Colonic mucosa (tissue), 4 donors: ENCODE results near the gene MRPL53. TPM values are rescaled to one million over a fixed set of nuclear protein-coding genes. Genes with fewer than 3 reads are reported as not detected.

Source experiments
- DNase-seq: peaks from one replicate; pipeline ENCODE4 v3.0.0-alpha.2; 2020
- H3K27ac ChIP-seq: fragments of 200-600 bp; one replicate; pipeline ENCODE4 v1.8.0; 2021
- H3K27me3 ChIP-seq: fragments of 200-600 bp; one replicate; pipeline ENCODE4 v1.8.0; 2021
- H3K36me3 ChIP-seq: fragments of 200-600 bp; one replicate; pipeline ENCODE4 v1.8.0; 2021
- H3K4me1 ChIP-seq: fragments of 200-600 bp; one replicate; pipeline ENCODE4 v1.8.0; 2021; ENCODE audit warnings: mild to moderate bottlenecking
- H3K4me3 ChIP-seq: fragments of 200-600 bp; one replicate; pipeline ENCODE4 v1.8.0; 2021
- H3K9ac ChIP-seq, 2 donors: one replicate each; pipeline ENCODE4 v1.7.0; 2013; ENCODE audit warnings: control low read depth in 2 of 2, low read depth in 2 of 2, low read length in 2 of 2
- H3K9me3 ChIP-seq: fragments of 200-600 bp; one replicate; pipeline ENCODE4 v1.8.0; 2021
- intact Hi-C: fragments of 100-400 bp; cut with DNase I; formaldehyde crosslinking; loops from one replicate; pipeline ENCODE4 v1.14.1; 2022
- total RNA-seq, 2 donors: library from RNA; stranded (reverse); fragmentation: NEBNext Ultra II Directional in 1 of 2; extraction: Animal tissue kit (Norgen Biotek cat#: 25700) in 1 of 2; gene quantifications; one replicate each; pipeline ENCODE4 v1.2.1, GENCODE V29; 2021
- TF ChIP-seq, protein P1 (sequence below): fragments of 200-600 bp; IDR thresholded peaks from one replicate; pipeline ENCODE4 v1.8.0; 2022; ENCODE audit warnings: antibody characterized with exemption, mild to moderate bottlenecking
- donor health status: healthy.
- donor health status: DM: no; HTN: no; CAD: no.
- donor health status: DM: no; HTN: no; CAD: no.

Gene MRPL53
- total RNA-seq, 2 donors from 2014 or later = 64.6 to 90.3 TPM

DNA sequence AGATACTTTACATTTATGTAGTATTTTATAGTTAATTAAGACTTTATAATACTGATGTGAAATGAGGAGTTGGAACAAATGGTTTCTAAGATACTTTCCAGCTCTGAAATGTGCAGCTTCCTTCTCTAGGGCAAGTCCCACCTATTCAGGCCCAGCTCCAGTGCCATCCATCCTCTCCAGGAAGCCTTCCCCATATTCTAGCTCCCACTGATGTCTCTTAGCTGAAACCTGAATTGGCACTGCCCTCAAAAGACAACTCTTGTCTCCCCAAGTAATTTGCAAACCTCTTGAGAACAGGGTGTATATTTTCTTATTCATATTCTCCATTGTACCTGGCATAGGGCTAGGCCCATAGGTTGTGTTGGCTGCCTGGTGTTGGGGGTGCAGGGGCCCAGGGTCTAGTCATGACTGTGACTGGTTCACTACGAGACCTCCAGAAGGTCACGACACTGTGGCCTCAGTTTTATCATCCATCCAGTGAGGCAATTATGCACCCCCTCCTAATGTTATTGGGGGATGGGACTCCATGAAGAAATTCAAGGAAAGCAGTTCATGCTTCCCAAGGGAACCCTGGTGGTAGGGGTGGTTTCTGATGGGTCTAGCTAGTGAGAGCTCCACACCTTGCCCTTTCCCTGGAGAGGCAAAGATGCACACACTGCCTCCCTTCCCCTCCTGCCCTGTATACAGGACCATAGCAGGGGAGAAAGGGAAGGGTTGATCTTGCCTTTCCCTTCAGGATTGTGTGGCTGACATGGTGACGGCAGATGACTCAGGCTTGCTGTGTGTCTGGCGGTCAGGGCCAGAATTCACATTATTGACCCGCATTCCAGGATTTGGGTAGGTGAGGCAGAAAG lies 48.1 kb downstream of the MRPL53 start:
- no peak overlapping the region for H3K27ac ChIP-seq
- no peak for DNase-seq
- intact Hi-C loops = no loop called here

DNA sequence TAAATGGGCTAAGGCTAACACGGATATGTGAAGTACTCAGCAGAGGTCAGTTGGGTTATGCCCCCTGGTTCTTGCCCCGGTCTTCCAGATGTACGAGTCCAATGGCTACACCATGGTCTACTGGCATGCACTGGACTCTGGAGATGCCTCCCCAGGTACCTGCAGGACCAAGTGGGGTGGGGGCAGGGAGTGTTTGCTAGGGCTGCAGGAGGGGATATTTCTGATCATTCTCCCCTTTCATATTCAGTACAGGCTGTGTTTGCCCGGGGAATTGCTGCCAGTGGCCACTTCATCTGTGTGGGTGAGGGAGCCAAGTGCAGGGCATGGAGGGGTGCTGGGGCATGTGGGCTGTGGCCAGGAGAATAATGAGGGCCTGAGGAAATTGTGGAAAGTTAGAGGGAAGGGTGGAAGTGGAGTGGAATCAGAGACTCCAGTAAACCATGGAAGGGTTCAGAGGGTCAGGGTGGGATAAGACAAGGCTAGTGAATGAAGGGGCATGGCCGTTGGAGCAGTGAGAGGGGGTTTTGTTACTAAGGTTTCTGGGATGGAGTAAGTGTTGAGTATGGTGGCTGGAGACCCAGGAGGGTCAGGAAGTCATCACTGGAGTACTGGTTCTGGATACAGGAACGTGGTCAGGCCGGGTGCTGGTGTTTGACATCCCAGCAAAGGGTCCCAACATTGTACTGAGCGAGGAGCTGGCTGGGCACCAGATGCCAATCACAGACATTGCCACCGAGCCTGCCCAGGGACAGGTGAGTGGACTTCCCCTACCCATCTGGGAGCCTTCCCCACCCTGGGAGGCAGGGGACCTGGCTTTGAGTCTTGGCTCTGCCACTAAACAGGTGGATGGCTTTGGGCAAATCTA lies 49.0 kb downstream of the MRPL53 start:
- H3K9ac ChIP-seq = no peak overlapping the region
- no peaks in the 10 kb centered on the region for H3K4me1 ChIP-seq
- no peaks in the 10 kb centered on the region for H3K36me3 ChIP-seq
- no peaks in the 10 kb centered on the region for H3K27me3 ChIP-seq
- TF ChIP-seq, protein P1, sequence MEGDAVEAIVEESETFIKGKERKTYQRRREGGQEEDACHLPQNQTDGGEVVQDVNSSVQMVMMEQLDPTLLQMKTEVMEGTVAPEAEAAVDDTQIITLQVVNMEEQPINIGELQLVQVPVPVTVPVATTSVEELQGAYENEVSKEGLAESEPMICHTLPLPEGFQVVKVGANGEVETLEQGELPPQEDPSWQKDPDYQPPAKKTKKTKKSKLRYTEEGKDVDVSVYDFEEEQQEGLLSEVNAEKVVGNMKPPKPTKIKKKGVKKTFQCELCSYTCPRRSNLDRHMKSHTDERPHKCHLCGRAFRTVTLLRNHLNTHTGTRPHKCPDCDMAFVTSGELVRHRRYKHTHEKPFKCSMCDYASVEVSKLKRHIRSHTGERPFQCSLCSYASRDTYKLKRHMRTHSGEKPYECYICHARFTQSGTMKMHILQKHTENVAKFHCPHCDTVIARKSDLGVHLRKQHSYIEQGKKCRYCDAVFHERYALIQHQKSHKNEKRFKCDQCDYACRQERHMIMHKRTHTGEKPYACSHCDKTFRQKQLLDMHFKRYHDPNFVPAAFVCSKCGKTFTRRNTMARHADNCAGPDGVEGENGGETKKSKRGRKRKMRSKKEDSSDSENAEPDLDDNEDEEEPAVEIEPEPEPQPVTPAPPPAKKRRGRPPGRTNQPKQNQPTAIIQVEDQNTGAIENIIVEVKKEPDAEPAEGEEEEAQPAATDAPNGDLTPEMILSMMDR = no peak
- no peak for DNase-seq
- intact Hi-C loops = no loop called here
- H3K9me3 ChIP-seq = no peaks in the 10 kb centered on the region
- H3K27ac ChIP-seq = no peak overlapping the region
- no peak overlapping the region for H3K4me3 ChIP-seq

More for the DNA sequence above, 48.1 kb downstream of the MRPL53 start:
- H3K4me1 ChIP-seq = no peaks in the 10 kb centered on the region
- no peaks in the 10 kb centered on the region for H3K27me3 ChIP-seq
- H3K9ac ChIP-seq = no peak overlapping the region
- TF ChIP-seq, protein P1 = no peak
- no peak overlapping the region for H3K4me3 ChIP-seq
- no peaks in the 10 kb centered on the region for H3K36me3 ChIP-seq
- no peaks in the 10 kb centered on the region for H3K9me3 ChIP-seq

Other genes starting within 250 kb of the MRPL53 start
- 1 to 10 TPM in 1 of 2 donors, under 1 TPM in 1; 0.45 to 2.8 TPM for gene SLC4A5, start 129.3 kb downstream of the MRPL53 start, total RNA-seq
- 100 to 1,000 TPM; 111 to 114 TPM for gene DCTN1, start 92.4 kb downstream of the MRPL53 start, total RNA-seq
- gene C2orf81, start 51.1 kb downstream of the MRPL53 start, total RNA-seq = 1 to 10 TPM in 1 of 2 donors, under 1 TPM in 1; 0.62 to 1.1 TPM
- gene WDR54, start 51.0 kb downstream of the MRPL53 start, total RNA-seq = 1 to 10 TPM; 7.5 to 9.0 TPM
- 10 to 100 TPM; 51.4 to 89.9 TPM for gene RTKN, start 30.7 kb downstream of the MRPL53 start, total RNA-seq
- gene INO80B, start 17.6 kb downstream of the MRPL53 start, total RNA-seq = 10 to 100 TPM; 18.2 to 23.9 TPM
- 10 to 100 TPM; 47.6 to 48.3 TPM for gene WBP1, start 14.2 kb downstream of the MRPL53 start, total RNA-seq
- gene MOGS, start 7.3 kb downstream of the MRPL53 start, total RNA-seq = 10 to 100 TPM; 42.4 to 86.2 TPM
- gene CCDC142, start 10.3 kb upstream of the MRPL53 start, total RNA-seq = 10 to 100 TPM; 14.5 to 28.3 TPM
- gene TTC31, start 10.4 kb upstream of the MRPL53 start, total RNA-seq = 10 to 100 TPM; 23.3 to 25.2 TPM
- gene LBX2, start 26.9 kb upstream of the MRPL53 start, total RNA-seq = under 1 TPM; 0.50 to 0.99 TPM
- gene PCGF1, start 35.0 kb upstream of the MRPL53 start, total RNA-seq = 10 to 100 TPM; 16.1 to 19.9 TPM
- gene TLX2, start 41.8 kb upstream of the MRPL53 start, total RNA-seq = under 1 TPM; 0.12 to 0.40 TPM
- gene DQX1, start 53.6 kb upstream of the MRPL53 start, total RNA-seq = 10 to 100 TPM; 34.2 to 36.8 TPM
- gene AUP1, start 57.0 kb upstream of the MRPL53 start, total RNA-seq = 100 to 1,000 TPM; 107 to 212 TPM
- 10 to 100 TPM; 26.3 to 41.5 TPM for gene HTRA2, start 57.3 kb upstream of the MRPL53 start, total RNA-seq
- gene LOXL3, start 81.3 kb upstream of the MRPL53 start, total RNA-seq = 1 to 10 TPM; 2.9 to 4.7 TPM
- 10 to 100 TPM; 20.9 to 26.5 TPM for gene DOK1, start 82.0 kb upstream of the MRPL53 start, total RNA-seq
- gene M1AP, start 175.7 kb upstream of the MRPL53 start, total RNA-seq = under 1 TPM in 1 of 2 donors, not detected in 1; 0.35 TPM
- gene SEMA4F, start 181.6 kb upstream of the MRPL53 start, total RNA-seq = 1 to 10 TPM; 4.4 to 5.5 TPM